GM12801 (cell line): ENCODE measurements around the gene DNTT.

Experiments used
- CTCF ChIP-seq: IDR thresholded peaks from one replicate; pipeline ENCODE4 v1.5.1; 2011; ENCODE audit warnings: control low read depth; ENCODE audit not compliant: insufficient read length; ENCODE audit errors: extremely low read depth

DNTT gene

GRCh38 chr10:96304230-96304629 is at the start of gene DNTT:
DNTT (plus strand) TSS chr10:96304434; CDS start chr10:96304498, 64 bp downstream.
- TF ChIP-seq CTCF: no peak

GRCh38 chr10:96254976-96255375 is 49.3 kb upstream of the DNTT start:
- no peak for TF ChIP-seq CTCF

GRCh38 chr10:96255549-96256333 is 48.5 kb upstream of the DNTT start:
- no peak for TF ChIP-seq CTCF

- no peak for TF ChIP-seq CTCF
These were observed 46.3 kb upstream of the DNTT start for GRCh38 chr10:96257944-96258343.

- no peak for TF ChIP-seq CTCF
These were observed 45.1 kb upstream of the DNTT start for GRCh38 chr10:96259150-96259549.

- TF ChIP-seq CTCF: no peak
These were observed 44.2 kb upstream of the DNTT start for GRCh38 chr10:96260014-96260413.

GRCh38 chr10:96261132-96261531 is 43.1 kb upstream of the DNTT start:
- no peak for TF ChIP-seq CTCF
